ENCODE data around the gene EVX2. TPM values are rescaled to one million over a fixed set of nuclear protein-coding genes. Genes with fewer than 3 reads are reported as not detected.

Gene EVX2
- total RNA-seq, 4 donors from 2014 or later = 0.16 TPM; not detected in 3

DNA sequence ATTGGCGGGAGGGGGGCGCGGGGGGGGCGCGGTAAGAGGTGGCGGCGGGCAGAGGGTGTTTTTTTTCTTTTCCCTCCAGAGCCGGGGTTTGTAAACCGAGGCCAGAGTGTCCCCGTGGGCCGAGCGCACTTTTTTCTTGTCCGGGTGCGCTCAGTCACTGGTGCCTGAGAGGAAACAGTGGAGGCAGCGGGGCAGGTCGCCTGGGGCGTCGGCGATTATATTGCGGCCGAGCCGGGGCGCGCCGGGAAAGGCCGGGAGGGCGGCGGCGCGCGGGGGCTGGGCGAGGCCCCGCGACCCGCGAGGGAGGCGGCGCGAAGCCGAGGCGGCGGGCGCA lies 46.0 kb upstream of the EVX2 start:
- TF ChIP-seq, protein P1, sequence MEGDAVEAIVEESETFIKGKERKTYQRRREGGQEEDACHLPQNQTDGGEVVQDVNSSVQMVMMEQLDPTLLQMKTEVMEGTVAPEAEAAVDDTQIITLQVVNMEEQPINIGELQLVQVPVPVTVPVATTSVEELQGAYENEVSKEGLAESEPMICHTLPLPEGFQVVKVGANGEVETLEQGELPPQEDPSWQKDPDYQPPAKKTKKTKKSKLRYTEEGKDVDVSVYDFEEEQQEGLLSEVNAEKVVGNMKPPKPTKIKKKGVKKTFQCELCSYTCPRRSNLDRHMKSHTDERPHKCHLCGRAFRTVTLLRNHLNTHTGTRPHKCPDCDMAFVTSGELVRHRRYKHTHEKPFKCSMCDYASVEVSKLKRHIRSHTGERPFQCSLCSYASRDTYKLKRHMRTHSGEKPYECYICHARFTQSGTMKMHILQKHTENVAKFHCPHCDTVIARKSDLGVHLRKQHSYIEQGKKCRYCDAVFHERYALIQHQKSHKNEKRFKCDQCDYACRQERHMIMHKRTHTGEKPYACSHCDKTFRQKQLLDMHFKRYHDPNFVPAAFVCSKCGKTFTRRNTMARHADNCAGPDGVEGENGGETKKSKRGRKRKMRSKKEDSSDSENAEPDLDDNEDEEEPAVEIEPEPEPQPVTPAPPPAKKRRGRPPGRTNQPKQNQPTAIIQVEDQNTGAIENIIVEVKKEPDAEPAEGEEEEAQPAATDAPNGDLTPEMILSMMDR (IDR thresholded peaks at IDR 0.05; ENCODE audit: low read depth) = no peak

DNA sequence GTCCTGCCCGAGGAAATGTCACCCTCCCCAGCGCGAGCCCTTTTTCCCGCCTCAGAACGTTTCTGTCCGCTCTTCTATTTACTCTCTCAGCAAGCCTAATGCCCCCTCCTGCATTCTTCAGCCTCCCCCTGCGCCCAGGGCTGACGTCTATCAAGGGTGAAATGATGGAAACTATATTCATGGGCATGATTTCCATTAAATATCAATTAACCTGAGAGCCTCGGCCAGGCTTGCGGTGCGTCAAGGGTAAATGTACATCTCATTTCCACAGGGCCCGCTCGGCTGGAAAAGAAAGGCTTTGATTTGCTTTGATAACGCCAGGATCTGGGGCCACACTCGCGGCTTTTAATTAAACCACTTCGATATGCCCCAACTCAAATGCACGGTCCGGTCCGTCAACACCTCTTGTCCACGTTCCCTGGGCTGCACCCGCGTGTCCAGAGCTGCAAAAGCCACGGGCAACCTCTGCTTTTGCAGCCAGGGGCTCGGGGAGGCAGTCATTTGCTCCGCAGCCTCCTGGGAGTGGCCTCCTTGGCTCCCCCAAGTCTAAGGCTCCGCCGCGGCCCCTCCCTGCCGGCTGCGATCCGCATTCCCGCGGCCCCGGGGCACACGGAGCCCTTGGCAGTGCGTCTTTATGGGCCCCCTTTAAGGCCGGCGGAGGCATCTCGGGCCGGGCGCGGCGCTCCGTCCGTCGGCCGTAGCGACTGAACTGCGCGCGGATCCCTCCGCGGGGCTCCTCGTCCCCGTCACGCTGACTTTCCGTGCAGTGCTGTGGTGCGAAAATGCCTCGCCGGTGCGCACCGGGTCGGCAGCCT lies 45.4 kb upstream of the EVX2 start, which contains the start of gene HOXD8:
HOXD8 (plus strand) TSS at position 724 of the 815 bp plus-strand sequence. CDS start 662 bp downstream, outside the sequence.
- TF ChIP-seq, protein P1 (IDR thresholded peaks at IDR 0.05; ENCODE audit: low read depth) = no peak

DNA sequence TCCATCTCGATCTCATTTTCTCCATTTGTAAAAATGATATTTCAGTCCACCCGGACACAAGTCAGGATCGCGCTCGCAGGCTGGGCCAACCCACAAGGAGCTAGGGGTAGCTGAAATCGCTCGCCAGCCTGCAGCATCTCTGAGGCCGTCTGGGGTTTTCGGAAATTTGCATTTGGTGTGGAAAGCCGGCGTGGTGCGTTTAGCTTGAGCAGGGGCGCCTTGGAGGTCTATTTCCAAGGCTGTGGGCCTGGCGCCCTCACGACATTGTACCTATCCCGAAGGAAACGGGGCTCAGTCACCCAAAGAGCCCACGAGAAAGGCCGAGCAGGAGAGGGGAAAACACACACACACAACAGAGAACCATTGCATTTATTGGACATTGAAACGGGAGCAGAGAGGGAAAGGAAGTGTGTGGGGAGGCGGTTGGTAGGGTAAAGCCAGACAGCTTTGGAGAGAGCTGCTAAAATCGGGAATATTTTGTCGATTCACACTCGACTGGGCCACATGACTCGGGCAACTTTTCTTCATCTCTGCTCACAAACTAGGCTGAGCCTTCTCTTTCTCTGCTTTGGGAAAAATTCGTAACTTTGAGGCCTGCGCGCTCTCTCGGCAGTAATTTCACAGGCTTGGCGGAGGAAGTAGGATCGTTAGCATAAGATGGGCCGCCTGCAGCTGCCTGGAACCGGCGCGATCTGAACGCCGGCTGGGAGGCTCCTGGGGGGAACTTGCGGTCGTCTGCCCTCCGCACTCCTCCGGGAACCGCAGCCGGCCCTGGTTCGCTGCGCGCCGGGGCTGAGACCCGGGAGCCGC lies 44.6 kb upstream of the EVX2 start:
- TF ChIP-seq, protein P1 (IDR thresholded peaks at IDR 0.05; ENCODE audit: low read depth) = no peak

DNA sequence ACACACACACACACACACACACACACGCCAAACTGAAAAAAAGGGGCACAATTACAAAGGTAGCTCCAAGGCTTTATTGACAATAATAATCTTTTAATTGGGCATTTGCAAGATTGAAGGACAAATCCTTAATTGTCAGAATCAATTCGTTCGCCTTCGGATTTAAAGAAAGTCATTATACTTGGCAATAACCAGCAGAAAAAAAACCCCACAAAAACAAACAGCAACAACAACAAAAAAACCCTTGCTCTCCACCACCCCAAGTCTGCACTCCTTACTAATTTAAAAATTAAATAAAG lies 44.0 kb upstream of the EVX2 start:
- TF ChIP-seq, protein P1 (IDR thresholded peaks at IDR 0.05; ENCODE audit: low read depth) = no peak

DNA sequence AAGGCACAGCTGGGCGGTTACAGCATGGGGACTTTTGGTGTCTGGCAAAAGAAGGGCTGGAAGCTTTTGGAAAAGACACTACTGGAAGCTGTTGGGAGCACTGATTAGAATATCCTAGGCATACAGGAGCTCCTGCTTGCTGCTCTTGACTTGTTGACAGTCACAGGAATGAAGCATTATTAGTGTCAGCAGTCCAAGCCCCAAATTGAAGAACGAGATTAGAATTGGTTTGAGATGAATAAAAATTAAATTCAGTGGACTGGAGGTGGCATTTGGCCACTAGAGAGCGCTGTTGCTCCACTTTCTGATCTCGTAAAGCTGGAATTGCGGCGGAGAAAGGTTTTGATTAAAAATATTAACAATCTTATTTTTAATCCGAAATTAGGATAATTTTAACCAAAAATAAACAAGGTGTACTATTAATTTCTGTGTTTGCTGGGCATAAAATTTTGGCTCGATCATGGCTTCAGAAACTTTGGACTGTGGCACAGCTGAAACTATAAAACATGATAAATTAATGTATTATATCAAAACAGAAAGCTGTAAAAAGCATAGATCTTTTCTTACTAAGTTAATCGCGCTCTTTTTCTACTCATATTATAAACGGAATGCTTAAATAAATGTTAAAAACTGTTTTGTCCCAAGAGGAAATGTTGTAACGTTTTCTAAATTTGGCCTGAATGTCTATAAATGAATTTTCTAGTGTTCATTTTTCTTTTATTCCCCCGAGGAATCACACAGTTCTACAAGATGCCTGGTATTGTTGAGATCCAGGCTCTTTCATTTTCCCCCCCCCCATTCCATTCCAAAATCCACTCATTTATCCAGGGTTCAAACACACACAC lies 43.4 kb upstream of the EVX2 start:
- TF ChIP-seq, protein P1 (IDR thresholded peaks at IDR 0.05; ENCODE audit: low read depth) = no peak

DNA sequence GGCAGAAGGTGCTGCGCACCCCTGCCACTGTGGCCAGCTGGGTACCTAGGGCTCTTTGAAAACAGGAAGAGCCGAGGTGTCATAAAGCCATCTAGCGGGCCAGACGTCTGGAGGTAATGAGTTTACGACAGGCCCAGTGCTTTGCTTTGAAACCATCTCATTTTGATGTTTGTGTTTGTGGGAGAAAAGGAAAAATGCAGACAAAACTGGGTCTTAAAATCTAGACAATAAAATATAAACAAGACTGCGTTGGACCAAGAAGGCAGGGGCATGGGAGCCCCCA lies 42.0 kb upstream of the EVX2 start:
- TF ChIP-seq, protein P1 (IDR thresholded peaks at IDR 0.05; ENCODE audit: low read depth) = no peak

Data from subcutaneous adipose tissue (tissue), 4 donors.